ENCODE results near the gene IFITM5. TPM values are rescaled to one million over a fixed set of nuclear protein-coding genes. Genes with fewer than 3 reads are reported as not detected.
"Not testable (repeated sequence)": the region's sequence is repeated elsewhere in the genome, so short reads cannot be mapped to it uniquely, and the experiment has no call there.

The IFITM5 gene
- 0.96 TPM for total RNA-seq (ENCODE audit: insufficient read depth, low replicate concordance)

- no peak for DNase-seq (ENCODE audit: low spot score)
These were observed at the start of gene IFITM5 for GRCh38 chr11:299081-299891. TSS of gene IFITM5 (minus strand) at chr11:299526. CDS start at chr11:299490, 36 bp downstream.

GRCh38 chr11:346529-346928, 47.2 kb upstream of the IFITM5 start:
- no peak for DNase-seq (ENCODE audit: low spot score)

GRCh38 chr11:344836-345578, 45.7 kb upstream of the IFITM5 start:
- no peak for DNase-seq (ENCODE audit: low spot score)

GRCh38 chr11:342328-342727, 43.0 kb upstream of the IFITM5 start:
- no peak for DNase-seq (ENCODE audit: low spot score)

- no peak for DNase-seq (ENCODE audit: low spot score)
These were observed 41.5 kb upstream of the IFITM5 start for GRCh38 chr11:340539-341512.

GRCh38 chr11:339963-340362, 40.6 kb upstream of the IFITM5 start:
- no peak for DNase-seq (ENCODE audit: low spot score)

GRCh38 chr11:337711-338110, 38.4 kb upstream of the IFITM5 start:
- no peak for DNase-seq (ENCODE audit: low spot score)

GRCh38 chr11:336659-337198, 37.4 kb upstream of the IFITM5 start:
- no peak for DNase-seq (ENCODE audit: low spot score)

GRCh38 chr11:335779-336658, 36.7 kb upstream of the IFITM5 start:
- DNase-seq (ENCODE audit: low spot score): peak; percentile 85

GRCh38 chr11:334264-334994, 35.1 kb upstream of the IFITM5 start:
- DNase-seq (ENCODE audit: low spot score): peak; percentile 84

- DNase-seq (ENCODE audit: low spot score): not testable (repeated sequence)
These were observed 34.4 kb upstream of the IFITM5 start for GRCh38 chr11:333616-334263.

GRCh38 chr11:332651-333480, 33.5 kb upstream of the IFITM5 start:
- DNase-seq (ENCODE audit: low spot score): no peak

GRCh38 chr11:331358-332060, 32.2 kb upstream of the IFITM5 start:
- no peak for DNase-seq (ENCODE audit: low spot score)

GRCh38 chr11:330694-331357, 31.5 kb upstream of the IFITM5 start:
- DNase-seq (ENCODE audit: low spot score): no peak

GRCh38 chr11:330307-330693, 31.0 kb upstream of the IFITM5 start:
- no peak for DNase-seq (ENCODE audit: low spot score)

- DNase-seq (ENCODE audit: low spot score): no peak
These were observed 30.5 kb upstream of the IFITM5 start for GRCh38 chr11:329886-330253.

GRCh38 chr11:328516-329100, 29.3 kb upstream of the IFITM5 start:
- peak; percentile 1 for DNase-seq (ENCODE audit: low spot score)
